DND-41 (cell line): ENCODE data around the gene CRCP.
"Not testable (repeated sequence)": the region's sequence is repeated elsewhere in the genome, so short reads cannot be mapped to it uniquely, and the experiment has no call there.

Experiments
- ATAC-seq: fragments of 200-7000 bp; cut with Tn5 transposase; 3 replicates; pipeline ENCODE4 v1.9.1; 2021; ENCODE audit warnings: low read depth; ENCODE audit not compliant: insufficient read depth
- DNase-seq: peaks from one replicate; pipeline ENCODE4 v3.0.0-alpha.2; 2020
- H2AFZ ChIP-seq: 2 replicates; pipeline ENCODE4 v1.6.0; 2012; ENCODE audit warnings: low read depth, low read length
- H3K27ac ChIP-seq: 2 replicates; pipeline ENCODE4 v1.5.1; 2012; ENCODE audit warnings: low read length, inconsistent platforms
- H3K27me3 ChIP-seq: fragments of 200-600 bp; sonication (generic); 2 replicates; pipeline ENCODE4 v1.6.0; 2012; ENCODE audit warnings: low read length, mild to moderate bottlenecking, inconsistent platforms; ENCODE audit not compliant: insufficient read depth, poor library complexity
- H3K36me3 ChIP-seq: 2 replicates; pipeline ENCODE4 v1.5.1; 2012; ENCODE audit warnings: low read length, inconsistent platforms; ENCODE audit not compliant: insufficient read depth
- H3K4me1 ChIP-seq: 2 replicates; pipeline ENCODE4 v1.5.1; 2012; ENCODE audit warnings: mild to moderate bottlenecking, low read length; ENCODE audit not compliant: insufficient read depth
- H3K4me2 ChIP-seq: 2 replicates; pipeline ENCODE4 v1.6.0; 2012; ENCODE audit warnings: mild to moderate bottlenecking, moderate library complexity, low read length, inconsistent platforms; ENCODE audit not compliant: insufficient read depth
- H3K4me3 ChIP-seq, 2 experiments: fragments of 200-600 bp in 1 of 2; shearing (Covaris generic) in 1 of 2; 2 replicates each; pipeline ENCODE4 v1.5.1; 2012 to 2016; ENCODE audit warnings: inconsistent platforms in 2 of 2, low read length in 2 of 2, mild to moderate bottlenecking in 2 of 2, low read depth in 1 of 2, moderate library complexity in 1 of 2
- H3K79me2 ChIP-seq: 2 replicates; pipeline ENCODE4 v1.6.0; 2012; ENCODE audit warnings: low read length, inconsistent platforms; ENCODE audit not compliant: insufficient read depth
- H3K9ac ChIP-seq: 2 replicates; pipeline ENCODE4 v1.6.0; 2012; ENCODE audit warnings: low read depth, mild to moderate bottlenecking, inconsistent platforms, low read length, moderate library complexity
- H3K9me3 ChIP-seq: 2 replicates; pipeline ENCODE4 v1.5.1; 2012; ENCODE audit warnings: low read length, moderate library complexity, mild to moderate bottlenecking, inconsistent platforms; ENCODE audit not compliant: insufficient read depth, severe bottlenecking
- H4K20me1 ChIP-seq: 2 replicates; pipeline ENCODE4 v1.6.0; 2012; ENCODE audit warnings: low read length; ENCODE audit not compliant: insufficient read depth
- EZH2 ChIP-seq: IDR thresholded peaks from 3 replicates; pipeline ENCODE4 v1.6.1; 2012; ENCODE audit warnings: borderline replicate concordance, low read depth, mild to moderate bottlenecking, moderate library complexity, low read length, inconsistent platforms; ENCODE audit not compliant: severe bottlenecking
- TF ChIP-seq, protein P1 (sequence below): IDR thresholded peaks from 2 replicates; pipeline ENCODE4 v1.5.1; 2012; ENCODE audit warnings: borderline replicate concordance, low read length, moderate library complexity, mild to moderate bottlenecking; ENCODE audit not compliant: poor library complexity, severe bottlenecking; ENCODE audit errors: extremely low read depth

CRCP gene

DNA sequence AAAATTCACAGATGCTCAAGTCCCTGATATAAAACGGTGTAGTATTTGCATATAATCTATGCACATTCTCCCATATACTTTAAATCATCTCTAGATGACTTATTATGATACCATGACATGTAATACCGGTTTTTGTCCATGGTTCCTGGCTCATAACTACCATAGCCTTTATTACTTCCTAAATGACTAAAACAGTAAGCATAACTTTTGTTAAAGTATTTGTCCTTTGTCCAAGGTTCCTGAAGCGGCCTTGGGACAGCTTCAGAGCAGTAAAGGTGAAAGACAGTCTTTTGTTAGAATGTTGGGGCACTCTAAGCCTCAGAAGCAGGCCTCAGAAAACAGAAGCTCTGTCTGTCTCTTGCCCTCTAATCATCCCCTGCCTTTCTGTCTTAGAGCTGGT is 4.0 kb downstream of the CRCP start:
- Histone ChIP-seq H3K36me3 (peaks cover 43% of the 10 kb centered on the region), H3K4me1 (peaks cover 46% of the 10 kb centered on the region), H3K27ac (no peak overlapping the region), H3K9me3 (no peaks in the 10 kb centered on the region), H4K20me1 (peaks cover 63% of the 10 kb centered on the region), H3K27me3 (no peaks in the 10 kb centered on the region), H3K4me3 (no peak overlapping the region), H3K4me2 (peak overlapping the region; percentile 90; the same call in 1 of the 2 replicates), H3K9ac (no peak overlapping the region), H3K79me2 (peaks cover 94% of the 10 kb centered on the region), H2AFZ (no peak overlapping the region)
- DNase-seq (no peak), ATAC-seq (no peak)
- TF ChIP-seq EZH2: no peak
- TF ChIP-seq, protein P1, sequence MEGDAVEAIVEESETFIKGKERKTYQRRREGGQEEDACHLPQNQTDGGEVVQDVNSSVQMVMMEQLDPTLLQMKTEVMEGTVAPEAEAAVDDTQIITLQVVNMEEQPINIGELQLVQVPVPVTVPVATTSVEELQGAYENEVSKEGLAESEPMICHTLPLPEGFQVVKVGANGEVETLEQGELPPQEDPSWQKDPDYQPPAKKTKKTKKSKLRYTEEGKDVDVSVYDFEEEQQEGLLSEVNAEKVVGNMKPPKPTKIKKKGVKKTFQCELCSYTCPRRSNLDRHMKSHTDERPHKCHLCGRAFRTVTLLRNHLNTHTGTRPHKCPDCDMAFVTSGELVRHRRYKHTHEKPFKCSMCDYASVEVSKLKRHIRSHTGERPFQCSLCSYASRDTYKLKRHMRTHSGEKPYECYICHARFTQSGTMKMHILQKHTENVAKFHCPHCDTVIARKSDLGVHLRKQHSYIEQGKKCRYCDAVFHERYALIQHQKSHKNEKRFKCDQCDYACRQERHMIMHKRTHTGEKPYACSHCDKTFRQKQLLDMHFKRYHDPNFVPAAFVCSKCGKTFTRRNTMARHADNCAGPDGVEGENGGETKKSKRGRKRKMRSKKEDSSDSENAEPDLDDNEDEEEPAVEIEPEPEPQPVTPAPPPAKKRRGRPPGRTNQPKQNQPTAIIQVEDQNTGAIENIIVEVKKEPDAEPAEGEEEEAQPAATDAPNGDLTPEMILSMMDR: no peak

DNA sequence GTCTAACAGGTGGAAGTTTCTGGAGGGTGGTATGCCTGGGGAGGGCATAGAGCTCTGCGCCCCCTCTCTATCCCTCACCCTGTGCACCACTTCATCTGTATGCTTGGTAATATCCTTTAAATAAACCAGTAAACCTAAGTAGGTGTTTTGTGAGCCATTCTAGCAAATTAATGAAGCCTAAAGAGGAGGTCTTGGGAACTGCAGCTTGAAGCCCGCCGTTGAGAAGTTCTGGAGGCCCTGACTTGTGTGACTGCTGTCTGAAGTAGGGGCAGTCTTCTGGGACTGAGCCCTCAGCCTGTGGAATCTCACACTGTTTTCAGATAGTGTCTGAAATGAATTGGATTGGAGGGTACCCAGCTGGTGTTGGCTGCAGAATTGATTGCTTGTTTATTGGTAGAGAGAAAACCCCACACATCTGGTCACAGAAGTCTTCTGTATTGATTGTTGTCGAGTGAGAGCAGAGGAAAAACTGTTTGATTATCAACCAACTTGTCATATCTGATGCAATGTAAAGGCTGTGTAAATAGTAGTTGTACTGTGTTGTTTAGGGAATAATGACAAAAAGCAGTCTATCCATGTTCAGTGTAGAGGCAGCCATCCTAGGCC is 4.7 kb downstream of the CRCP start:
- TF ChIP-seq, protein P1: no peak
- no peak for TF ChIP-seq EZH2
- Histone ChIP-seq H3K9me3 (no peaks in the 10 kb centered on the region), H3K36me3 (peaks cover 43% of the 10 kb centered on the region), H2AFZ (no peak overlapping the region), H3K27me3 (no peaks in the 10 kb centered on the region), H3K4me1 (peaks cover 38% of the 10 kb centered on the region), H3K9ac (no peak overlapping the region), H4K20me1 (peaks cover 63% of the 10 kb centered on the region), H3K4me3 (no peak overlapping the region), H3K4me2 (no peak overlapping the region), H3K79me2 (peaks cover 96% of the 10 kb centered on the region), H3K27ac (no peak overlapping the region)
- ATAC-seq: no peak
- no peak for DNase-seq

DNA sequence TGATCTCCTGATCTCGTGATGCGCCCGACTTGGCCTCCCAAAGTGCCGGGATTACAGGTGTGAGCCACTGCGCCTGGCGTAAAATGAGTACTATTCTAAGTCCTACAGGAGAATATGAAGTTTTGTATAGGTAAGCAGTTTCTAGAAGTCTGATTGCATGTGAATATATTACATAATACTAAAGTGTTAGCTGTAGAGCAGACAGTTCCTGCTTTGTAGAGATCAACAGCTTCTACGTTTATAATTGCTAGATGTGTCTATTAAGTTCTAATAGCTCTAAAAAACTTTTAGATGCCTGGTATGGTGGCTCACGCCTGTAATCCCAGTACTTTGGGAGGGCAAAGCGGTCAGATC is 8.5 kb downstream of the CRCP start:
- DNase-seq: no peak
- Histone ChIP-seq H2AFZ (no peak overlapping the region), H4K20me1 (peaks cover 69% of the 10 kb centered on the region), H3K4me1 (peaks cover 9% of the 10 kb centered on the region; the same call in 1 of the 2 replicates), H3K27me3 (no peaks in the 10 kb centered on the region), H3K9me3 (no peaks in the 10 kb centered on the region), H3K27ac (no peak overlapping the region), H3K9ac (no peak overlapping the region), H3K36me3 (peaks cover 21% of the 10 kb centered on the region), H3K4me3 (no peak overlapping the region), H3K79me2 (peaks cover 96% of the 10 kb centered on the region), H3K4me2 (no peak overlapping the region)
- ATAC-seq: no peak
- TF ChIP-seq EZH2: no peak
- TF ChIP-seq, protein P1: no peak

DNA sequence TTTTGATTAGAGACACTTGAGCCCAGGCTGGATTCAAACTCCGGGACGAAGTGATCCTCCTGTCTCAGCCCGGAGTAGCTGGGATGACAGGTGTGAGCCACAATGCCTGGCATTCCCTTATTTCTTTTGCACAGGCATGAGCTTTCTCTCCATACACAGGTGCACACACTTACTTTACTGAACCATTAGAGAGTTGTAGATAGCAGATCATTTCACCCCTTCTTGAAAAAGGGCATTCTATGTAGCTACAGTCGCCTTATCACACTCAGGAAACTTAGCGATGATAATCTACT is 9.9 kb downstream of the CRCP start:
- H2AFZ ChIP-seq, H3K27ac ChIP-seq, ATAC-seq, H3K9ac ChIP-seq, DNase-seq, H3K9me3 ChIP-seq, H3K4me3 ChIP-seq, H3K27me3 ChIP-seq, H3K4me2 ChIP-seq, H3K4me1 ChIP-seq: not testable (repeated sequence)
- Histone ChIP-seq H4K20me1 (peaks cover 63% of the 10 kb centered on the region), H3K36me3 (peaks cover 13% of the 10 kb centered on the region; the same call in 1 of the 2 replicates), H3K79me2 (peaks cover 94% of the 10 kb centered on the region)
